Measurements from ENCODE around the gene VTN. TPM values are rescaled to one million over a fixed set of nuclear protein-coding genes. Genes with fewer than 3 reads are reported as not detected.
A peak's percentile ranks its signal among the peaks of the same experiment; 100 is the strongest.

Gene VTN
- total RNA-seq (2014; rRNA removed; shearing (Covaris generic); ENCODE audit: low replicate concordance): 3.3 TPM in 1 of 2 replicates, not detected in the other

GRCh38 chr17:28370035-28370743 lies at the start of gene VTN:
VTN (minus strand) TSS chr17:28370307; CDS start chr17:28370203, 104 bp downstream.
- Histone ChIP-seq H3K9me3 (no peaks in the 10 kb centered on the region), H3K4me3 (peak within 1 kb of the TSS; percentile 89), H3K36me3 (peaks cover 15% of the 10 kb centered on the region), H3K27me3 (no peaks in the 10 kb centered on the region)
- DNase-seq: peak; percentile 56

- DNase-seq: peak; percentile 57
- Histone ChIP-seq H3K36me3 (no peaks in the 10 kb centered on the region), H3K4me3 (no peak overlapping the region), H3K9me3 (no peaks in the 10 kb centered on the region), H3K27me3 (no peaks in the 10 kb centered on the region)
These were observed 46.7 kb upstream of the VTN start for GRCh38 chr17:28416703-28417311.

- Histone ChIP-seq H3K36me3 (no peaks in the 10 kb centered on the region), H3K4me3 (no peak overlapping the region), H3K27me3 (no peaks in the 10 kb centered on the region), H3K9me3 (no peaks in the 10 kb centered on the region)
- DNase-seq: no peak
These were observed 45.8 kb upstream of the VTN start for GRCh38 chr17:28415886-28416285.

- H3K4me3 ChIP-seq: no peak overlapping the region
- DNase-seq: no peak
These were observed 43.7 kb upstream of the VTN start for GRCh38 chr17:28413804-28414203.

GRCh38 chr17:28412099-28412498 lies 42.0 kb upstream of the VTN start:
- Histone ChIP-seq H3K9me3 (no peaks in the 10 kb centered on the region), H3K4me3 (no peak overlapping the region), H3K36me3 (no peaks in the 10 kb centered on the region), H3K27me3 (no peaks in the 10 kb centered on the region)
- no peak for DNase-seq

More at GRCh38 chr17:28413804-28414203, 43.7 kb upstream of the VTN start:
- H3K36me3 ChIP-seq: no peaks in the 10 kb centered on the region
- H3K9me3 ChIP-seq: no peaks in the 10 kb centered on the region
- no peaks in the 10 kb centered on the region for H3K27me3 ChIP-seq

GRCh38 chr17:28407974-28408306 lies 37.8 kb upstream of the VTN start:
- Histone ChIP-seq H3K36me3 (no peaks in the 10 kb centered on the region), H3K4me3 (no peak overlapping the region), H3K27me3 (no peaks in the 10 kb centered on the region), H3K9me3 (no peaks in the 10 kb centered on the region)
- no peak for DNase-seq

- no peaks in the 10 kb centered on the region for H3K27me3 ChIP-seq
- no peaks in the 10 kb centered on the region for H3K36me3 ChIP-seq
- no peak overlapping the region for H3K4me3 ChIP-seq
- DNase-seq: no peak
- H3K9me3 ChIP-seq: no peaks in the 10 kb centered on the region
These were observed 37.2 kb upstream of the VTN start for GRCh38 chr17:28407130-28407973.

- H3K9me3 ChIP-seq: no peaks in the 10 kb centered on the region
- no peak for DNase-seq
- no peaks in the 10 kb centered on the region; the same call in 1 of the 2 replicates for H3K36me3 ChIP-seq
- no peaks in the 10 kb centered on the region for H3K27me3 ChIP-seq
- H3K4me3 ChIP-seq: peak overlapping the region; percentile 61
These were observed 36.3 kb upstream of the VTN start for GRCh38 chr17:28406473-28406814.

- Histone ChIP-seq H3K4me3 (peak within 1 kb of the TSS; percentile 61), H3K27me3 (no peaks in the 10 kb centered on the region), H3K36me3 (no peaks in the 10 kb centered on the region; the same call in 1 of the 2 replicates), H3K9me3 (no peaks in the 10 kb centered on the region)
- DNase-seq: peak; percentile 72
These were observed 35.7 kb upstream of the VTN start, which contains the start of gene SLC46A1 for GRCh38 chr17:28405632-28406472. SLC46A1 (minus strand) TSS chr17:28406212; CDS start chr17:28406114, 98 bp downstream.

- peak overlapping the region; percentile 61 for H3K4me3 ChIP-seq
- H3K27me3 ChIP-seq: no peaks in the 10 kb centered on the region
- DNase-seq: no peak
- no peaks in the 10 kb centered on the region for H3K9me3 ChIP-seq
- no peaks in the 10 kb centered on the region; the same call in 1 of the 2 replicates for H3K36me3 ChIP-seq
These were observed 34.9 kb upstream of the VTN start for GRCh38 chr17:28404812-28405570.

- DNase-seq: no peak
- H3K36me3 ChIP-seq: no peaks in the 10 kb centered on the region; the same call in 1 of the 2 replicates
- no peaks in the 10 kb centered on the region for H3K27me3 ChIP-seq
- H3K9me3 ChIP-seq: no peaks in the 10 kb centered on the region
- no peak overlapping the region for H3K4me3 ChIP-seq
These were observed 34.3 kb upstream of the VTN start for GRCh38 chr17:28404461-28404811.

- H3K36me3 ChIP-seq: peaks cover under 1% of the 10 kb centered on the region; the same call in 1 of the 2 replicates
- no peaks in the 10 kb centered on the region for H3K9me3 ChIP-seq
- no peaks in the 10 kb centered on the region for H3K27me3 ChIP-seq
- no peak for DNase-seq
- H3K4me3 ChIP-seq: no peak overlapping the region
These were observed 33.9 kb upstream of the VTN start for GRCh38 chr17:28404007-28404406.

- Histone ChIP-seq H3K4me3 (no peak overlapping the region), H3K9me3 (no peaks in the 10 kb centered on the region), H3K36me3 (peaks cover 7% of the 10 kb centered on the region), H3K27me3 (no peaks in the 10 kb centered on the region)
- DNase-seq: no peak
These were observed 32.7 kb upstream of the VTN start for GRCh38 chr17:28402844-28403243.

- DNase-seq: no peak
These were observed 32.1 kb upstream of the VTN start for GRCh38 chr17:28402224-28402630.

GRCh38 chr17:28399808-28400207 lies 29.7 kb upstream of the VTN start:
- Histone ChIP-seq H3K9me3 (no peaks in the 10 kb centered on the region), H3K36me3 (peaks cover 31% of the 10 kb centered on the region), H3K4me3 (no peak overlapping the region), H3K27me3 (no peaks in the 10 kb centered on the region)
- no peak for DNase-seq

More at GRCh38 chr17:28402224-28402630, 32.1 kb upstream of the VTN start:
- Histone ChIP-seq H3K27me3 (no peaks in the 10 kb centered on the region), H3K36me3 (peaks cover 11% of the 10 kb centered on the region), H3K9me3 (no peaks in the 10 kb centered on the region), H3K4me3 (no peak overlapping the region)

Measured in MG63 (cell line).